NCI-H2196 treated with DMSO at 0.1 percent for 48 hours (cell line): ENCODE results near the gene NIM1K.
A peak's percentile ranks its signal among the peaks of the same experiment; 100 is the strongest.
"Not testable (repeated sequence)": the region's sequence is repeated elsewhere in the genome, so short reads cannot be mapped to it uniquely, and the experiment has no call there.

ENCODE experiments used
- DNase-seq: peaks from one replicate; lab custom pipeline; 2025; ENCODE audit not compliant: unreplicated experiment; lab: John Stamatoyannopoulos, UW

The NIM1K gene

DNA sequence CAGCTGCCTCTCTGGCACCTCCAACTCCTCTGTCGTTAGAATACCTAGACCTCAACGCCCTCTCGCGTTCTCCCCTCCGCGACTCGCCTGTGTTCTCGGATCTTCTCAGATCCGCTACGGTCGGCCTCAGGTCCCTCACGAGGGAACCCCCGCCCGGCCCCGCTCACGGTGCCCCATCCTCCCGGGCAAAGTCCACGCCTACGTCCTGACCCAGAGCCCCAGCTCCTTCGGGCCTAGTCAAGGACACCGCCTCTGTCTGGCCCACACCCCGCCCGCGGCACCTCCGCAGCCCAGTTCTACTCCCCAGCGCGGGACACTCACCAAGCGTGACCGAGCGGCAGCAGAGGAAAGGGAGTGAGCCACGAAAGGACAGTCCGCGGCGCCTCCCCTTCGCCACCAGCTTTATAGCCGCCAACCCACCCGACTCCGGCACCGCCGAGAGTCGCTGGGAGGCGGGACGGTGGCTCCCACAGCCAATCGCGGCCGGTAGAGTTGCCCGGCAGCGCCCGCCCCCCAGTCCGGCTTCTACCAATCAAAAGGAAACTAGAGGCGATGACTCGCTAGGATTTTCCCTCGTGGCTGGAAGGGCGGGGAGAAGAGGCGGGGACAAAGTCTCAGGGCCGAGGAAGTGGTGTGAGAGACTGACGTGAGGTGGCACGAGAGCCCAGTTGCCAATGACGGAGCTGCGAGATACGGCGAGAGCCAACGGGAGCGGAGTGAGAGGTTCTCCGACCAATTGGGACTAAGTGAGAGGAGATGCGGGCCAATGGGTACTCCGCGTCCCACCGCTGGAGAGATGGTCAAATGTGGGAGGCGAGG lies 121.2 kb downstream of the NIM1K start, which contains the start of gene HMGCS1:
HMGCS1 (minus strand) TSS at position 378 of the 819 bp plus-strand sequence. CDS start 14,447 bp downstream, outside the sequence.
- peak; percentile 100 for DNase-seq

DNA sequence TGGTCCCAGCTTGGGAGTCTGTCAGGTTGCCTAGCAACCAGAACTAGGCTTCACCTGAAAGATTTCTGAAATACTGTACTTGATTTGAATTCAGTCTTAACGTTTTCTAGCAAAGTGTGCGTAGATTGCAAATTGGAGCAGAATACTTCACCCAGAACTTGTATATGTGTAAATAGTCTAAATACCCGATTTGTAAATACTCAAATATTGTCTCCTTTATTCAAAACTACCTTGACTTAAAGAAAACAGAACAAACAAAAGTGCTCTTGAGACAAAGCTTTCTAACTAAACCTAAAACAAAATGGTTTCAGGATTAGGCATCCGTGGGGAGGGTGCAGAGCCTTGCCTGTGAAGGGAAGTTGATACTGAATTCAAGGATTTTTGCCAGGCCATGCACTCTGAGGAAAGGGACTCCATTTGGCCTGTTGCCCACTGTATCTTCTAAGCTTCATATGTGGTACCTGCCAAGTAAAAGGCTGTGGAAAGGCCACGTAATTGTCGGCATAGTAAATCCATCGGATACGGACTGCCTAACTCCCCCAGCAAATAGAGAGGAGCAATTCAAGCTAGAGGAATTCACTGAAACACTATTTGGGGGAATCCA lies 121.9 kb downstream of the NIM1K start:
- peak; percentile 72 for DNase-seq

DNA sequence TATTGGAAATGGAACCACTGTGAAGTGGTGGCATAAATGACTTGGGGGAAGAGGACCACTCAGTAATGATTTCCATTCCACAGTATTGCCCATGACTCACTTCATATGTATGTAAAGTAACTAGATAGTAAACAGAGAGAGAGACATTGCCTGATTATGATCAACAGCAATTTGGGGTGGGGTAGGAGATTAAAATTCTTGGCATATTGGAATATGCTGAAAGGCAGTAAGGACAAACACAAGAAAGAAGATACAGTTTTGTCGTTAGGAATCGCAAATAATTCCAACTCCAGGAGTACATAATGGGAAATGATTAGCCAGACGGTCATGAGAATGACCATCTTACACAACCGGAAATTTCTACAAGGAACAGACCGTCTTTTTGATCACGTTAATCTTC lies 122.7 kb downstream of the NIM1K start:
- DNase-seq: no peak

DNA sequence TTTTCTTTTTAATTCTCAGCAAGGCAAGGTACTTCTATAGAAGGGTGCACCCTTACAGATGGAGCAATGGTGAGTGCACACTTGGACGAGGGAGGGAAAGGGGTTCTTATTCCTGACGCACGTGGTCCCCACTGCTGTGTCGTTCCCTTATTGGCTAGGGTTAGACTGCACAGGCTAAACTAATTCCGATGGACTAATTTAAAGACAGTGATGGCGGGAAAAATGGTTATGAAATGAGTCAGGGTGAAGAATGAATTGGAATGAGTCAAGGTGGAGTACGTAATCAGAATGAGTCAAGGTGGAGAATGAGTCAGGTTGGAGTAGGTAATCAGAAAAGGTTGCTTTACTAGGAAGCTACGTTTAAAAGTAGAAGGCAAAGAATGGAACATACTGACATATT lies 123.2 kb downstream of the NIM1K start:
- DNase-seq: no peak

DNA sequence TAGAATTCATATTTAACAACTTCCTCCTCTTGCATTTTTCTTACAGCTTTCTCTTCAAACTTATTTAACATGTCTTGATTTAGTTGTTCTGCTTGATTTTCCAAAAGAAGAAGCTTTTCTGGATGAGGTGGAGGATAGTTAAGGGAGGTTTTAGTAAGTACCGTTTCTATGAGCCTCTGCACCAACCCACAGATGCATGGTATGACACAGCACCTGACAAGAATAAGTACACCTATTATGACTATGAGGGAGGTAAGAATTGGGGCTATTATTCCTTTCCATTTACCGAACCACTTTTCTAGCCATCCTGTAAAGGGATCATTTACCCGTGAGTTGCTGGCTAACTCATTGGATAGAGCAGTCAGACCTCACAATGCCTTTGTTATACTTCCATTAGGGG lies 123.7 kb downstream of the NIM1K start:
- DNase-seq: no peak

DNA sequence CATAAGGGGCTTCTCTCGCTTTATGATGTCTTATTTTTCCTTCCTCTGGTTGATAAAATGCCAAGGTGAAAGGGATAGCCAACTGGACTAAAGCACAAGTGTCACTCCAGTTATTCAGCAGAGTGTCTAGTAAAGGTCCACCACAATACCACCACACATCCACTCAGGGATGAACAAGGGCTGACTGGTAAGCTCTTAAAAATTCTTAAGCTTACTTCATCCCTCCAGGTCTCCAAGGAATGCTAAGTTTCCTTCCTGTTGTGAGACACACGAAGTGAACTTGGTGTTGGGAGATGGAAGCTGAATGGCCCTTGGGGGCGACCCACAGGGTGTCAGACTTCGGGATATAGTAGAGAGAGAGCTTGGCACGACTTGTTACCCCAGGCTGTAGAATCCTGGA lies 124.4 kb downstream of the NIM1K start:
- no peak for DNase-seq

DNA sequence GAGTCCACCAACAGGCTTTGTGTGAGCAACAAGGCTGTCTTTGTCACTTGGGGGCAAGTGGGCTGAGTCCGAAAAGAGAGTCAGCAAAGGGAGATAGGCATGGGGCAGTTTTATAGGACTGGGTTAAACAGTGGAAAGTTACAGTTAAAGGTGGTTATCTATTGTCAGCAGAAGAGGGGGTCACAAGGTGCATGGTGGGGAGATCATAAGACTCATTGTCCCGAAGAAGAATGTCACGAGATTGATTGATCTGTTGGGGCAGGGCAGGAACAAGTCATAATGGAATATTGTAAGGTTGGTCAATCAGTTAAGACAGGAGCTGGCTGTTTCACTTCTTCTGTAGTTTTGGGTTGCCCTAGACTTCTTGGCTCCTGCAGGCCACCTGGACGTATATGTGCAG lies 128.8 kb downstream of the NIM1K start:
- no peak for DNase-seq

DNA sequence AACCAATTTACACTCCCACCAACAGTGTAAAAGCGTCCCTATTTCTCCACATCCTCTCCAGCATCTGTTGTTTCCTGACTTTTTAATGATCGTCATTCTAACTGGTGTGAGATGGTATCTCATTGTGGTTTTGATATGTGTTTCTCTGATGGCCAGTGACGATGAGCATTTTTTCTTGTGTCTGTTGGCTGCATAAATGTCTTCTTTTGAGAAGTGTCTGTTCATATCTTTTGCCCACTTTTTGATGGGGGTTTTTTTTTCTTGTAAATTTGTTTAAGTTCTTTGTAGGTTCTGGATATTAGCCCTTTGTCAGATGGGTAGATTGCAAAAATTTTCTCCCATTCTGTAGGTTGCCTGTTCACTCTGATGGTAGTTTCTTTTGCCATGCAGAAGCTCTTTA lies 131.5 kb downstream of the NIM1K start:
- not testable (repeated sequence) for DNase-seq

DNA sequence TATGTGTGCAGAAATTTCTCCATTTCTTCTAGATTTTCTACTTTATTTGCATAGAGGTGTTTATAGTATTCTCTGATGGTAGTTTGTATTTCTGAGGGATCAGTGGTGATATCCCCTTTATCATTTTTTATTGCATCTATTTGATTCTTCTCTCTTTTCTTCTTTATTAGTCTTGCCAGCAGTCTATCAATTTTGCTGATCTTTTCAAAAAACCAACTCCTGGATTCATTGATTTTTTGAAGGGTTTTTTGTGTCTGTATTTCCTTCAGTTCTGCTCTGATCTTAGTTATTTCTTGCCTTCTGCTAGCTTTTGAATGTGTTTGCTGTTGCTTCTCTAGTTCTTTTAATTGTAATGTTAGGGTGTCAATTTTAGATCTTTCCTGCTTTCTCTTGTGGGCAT lies 133.6 kb downstream of the NIM1K start:
- DNase-seq: not testable (repeated sequence)
